GM12878 (cell line): ENCODE results near the gene DCLK2. TPM values are rescaled to one million over a fixed set of nuclear protein-coding genes. Genes with fewer than 3 reads are reported as not detected.

Source experiments
- ATAC-seq: fragments of 200-7000 bp; cut with Tn5 transposase; 3 replicates; pipeline ENCODE4 v1.9.1; 2020; ENCODE audit warnings: mild to moderate bottlenecking, moderate library complexity
- BruUV-seq: library from RNA; stranded (reverse); fragments of 400-500 nt; replicated peaks from 2 replicates; lab custom pipeline; 2021; lab: Mats Ljungman, UMichigan
- CTCF ChIA-PET: fragments of 300-600 bp; sonication (Branson Sonifier 250); formaldehyde crosslinking; extraction: SDS; loops from one replicate; lab custom pipeline; 2021; ENCODE audit warnings: inconsistent platforms; lab: Yijun Ruan, JAX
- POLR2A ChIA-PET: fragments of 350-600 bp; formaldehyde crosslinking; extraction: SDS; loops from one replicate; lab custom pipeline; 2021; ENCODE audit warnings: inconsistent platforms; lab: Charles Lee
- RAD21 ChIA-PET: fragments of 300-600 bp; sonication (Branson Sonifier 250); formaldehyde crosslinking; loops from one replicate; lab custom pipeline; 2023; ENCODE audit warnings: antibody characterized with exemption; ENCODE audit not compliant: unreplicated experiment; lab: Charles Lee
- SMC1A ChIA-PET: fragments of 300-600 bp; sonication (Branson Sonifier 250); formaldehyde crosslinking; loops from one replicate; lab custom pipeline; 2023; ENCODE audit not compliant: unreplicated experiment, uncharacterized antibody; lab: Charles Lee
- DNase-seq: peaks from one replicate; pipeline ENCODE4 v3.0.0-alpha.2; 2011; ENCODE audit warnings: low read depth, low spot score
- FAIRE-seq: peaks from 3 replicates; lab custom pipeline; 2011; peaks lifted over from hg19 to GRCh38; lab: Jason Lieb, UNC
- H2AFZ ChIP-seq: 2 replicates; pipeline ENCODE4 v1.6.0; 2011; ENCODE audit warnings: low read depth, low read length, control low read depth; ENCODE audit not compliant: control insufficient read depth
- H3K27ac ChIP-seq: 2 replicates; pipeline ENCODE4 v1.5.1; 2011; ENCODE audit warnings: control low read depth; ENCODE audit not compliant: control insufficient read depth, insufficient read depth
- H3K27me3 ChIP-seq, 2 experiments: replicated peaks in 1 of 2; 2 replicates each; pipeline versions ENCODE4 v1.6.0 to v1.6.1; 2011; ENCODE audit warnings: low read length in 1 of 2; ENCODE audit not compliant: control insufficient read depth in 2 of 2, insufficient read depth in 2 of 2
- H3K36me3 ChIP-seq, 2 experiments: 2 replicates each; pipeline ENCODE4 v1.5.1; 2011; ENCODE audit warnings: low read length in 1 of 2; ENCODE audit not compliant: control insufficient read depth in 2 of 2, insufficient read depth in 2 of 2
- H3K4me1 ChIP-seq: 2 replicates; pipeline ENCODE4 v1.6.1; 2011; ENCODE audit warnings: mild to moderate bottlenecking, low read length, moderate library complexity, mixed read lengths; ENCODE audit not compliant: control insufficient read depth, insufficient read depth
- H3K4me2 ChIP-seq: 2 replicates; pipeline ENCODE4 v1.6.0; 2011; ENCODE audit warnings: control low read depth; ENCODE audit not compliant: control insufficient read depth, insufficient read depth
- H3K4me3 ChIP-seq: fragments of 200-600 bp; sonication (generic); 2 replicates; pipeline ENCODE4 v1.5.1; 2016
- H3K79me2 ChIP-seq: 2 replicates; pipeline ENCODE4 v1.6.0; 2011; ENCODE audit warnings: low read length; ENCODE audit not compliant: control insufficient read depth, insufficient read depth
- H3K9ac ChIP-seq: 2 replicates; pipeline ENCODE4 v1.8.0; 2011; ENCODE audit warnings: low read length, control low read depth, mixed read lengths; ENCODE audit not compliant: control insufficient read depth, insufficient read depth
- H3K9me3 ChIP-seq: replicated peaks from 3 replicates; pipeline ENCODE4 v1.5.1; 2011; ENCODE audit warnings: mild to moderate bottlenecking, low read length; ENCODE audit not compliant: control insufficient read depth, insufficient read depth
- H4K20me1 ChIP-seq: 2 replicates; pipeline ENCODE4 v1.6.0; 2011; ENCODE audit not compliant: control insufficient read depth, insufficient read depth
- ASH2L ChIP-seq: fragments of 300-600, 200-600 bp; sonication (generic); IDR thresholded peaks from 2 replicates; pipeline ENCODE4 v1.6.1; 2017; ENCODE audit warnings: low read depth, mild to moderate bottlenecking, borderline replicate concordance
- CEBPB ChIP-seq, 2 experiments: fragments of 150-350 bp in 1 of 2; IDR thresholded peaks; 2 replicates each; pipeline ENCODE4 v1.6.1; 2012 to 2014; ENCODE audit warnings: low read depth in 2 of 2, low read length in 2 of 2, borderline replicate concordance in 1 of 2, inconsistent platforms in 1 of 2
- CEBPZ ChIP-seq: fragments of 150-350 bp; IDR thresholded peaks from 2 replicates; pipeline ENCODE4 v1.6.1; 2016; ENCODE audit warnings: low read depth, low read length
- CREM ChIP-seq: IDR thresholded peaks from 2 replicates; pipeline ENCODE4 v1.6.1; 2014; ENCODE audit warnings: antibody characterized with exemption, low read depth
- ESRRA ChIP-seq: IDR thresholded peaks from 2 replicates; pipeline ENCODE4 v1.6.1; 2012; ENCODE audit warnings: mild to moderate bottlenecking, low read length, improper control_type of control experiment
- GABPA ChIP-seq: IDR thresholded peaks from 2 replicates; pipeline ENCODE4 v1.6.1; 2014; ENCODE audit warnings: antibody characterized with exemption, low read depth, mild to moderate bottlenecking, inconsistent platforms
- MTA3 ChIP-seq: IDR thresholded peaks from 2 replicates; pipeline ENCODE4 v1.6.1; 2012; ENCODE audit warnings: low read length, inconsistent platforms, borderline replicate concordance
- SMC3 ChIP-seq: IDR thresholded peaks from 2 replicates; pipeline ENCODE4 v1.6.1; 2011; ENCODE audit warnings: low read length, improper control_type of control experiment, borderline replicate concordance
- TCF3 ChIP-seq: IDR thresholded peaks from 2 replicates; pipeline ENCODE4 v1.6.1; 2012; ENCODE audit warnings: low read depth, mild to moderate bottlenecking, low read length, borderline replicate concordance; ENCODE audit not compliant: insufficient read depth
- WGBS: methylation state at CpG from one replicate; pipeline ENCODE4 v1.1.6; 2016; ENCODE audit warnings: low lambda C conversion rate; ENCODE audit not compliant: insufficient replicate concordance, insufficient coverage; ENCODE audit errors: missing lambda C conversion rate; 5-methylcytosine and 5-hydroxymethylcytosine counted together
- in situ Hi-C: fragments of 300-500 bp; cut with MboI; formaldehyde crosslinking; loops from 9 replicates; pipeline ENCODE4 v1.14.3; 2018; ENCODE audit warnings: mixed read lengths
- intact Hi-C: fragments of 100-400 bp; cut with micrococcal nuclease; formaldehyde crosslinking; loops from one replicate; pipeline ENCODE4 v1.14.2; 2022; ENCODE audit not compliant: unreplicated experiment
- polyA plus RNA-seq, 11 experiments: library from polyadenylated mRNA; depleted of rRNA in 4 of 11; unstranded in 6 of 11; stranded (reverse) in 5 of 11; fragments of >200 nt; fragmentation: Nextera tagmentation in 4 of 11; fragmentation: Illumina TruSeq in 1 of 11; extraction: Ambion mirVana in 4 of 11; extraction: Trizol in 1 of 11; gene quantifications; 1 replicate in 1 of 11; 2 replicates in 10 of 11; pipeline versions ENCODE4 v1.2.1 to v1.2.3, GENCODE V29; 2011 to 2016; ENCODE audit warnings: inconsistent platforms in 2 of 11, missing spikeins in 2 of 11, low read depth in 1 of 11
- total RNA-seq, 4 experiments: library from RNA; depleted of rRNA in 3 of 4; stranded (reverse); fragments of >200 nt in 3 of 4; fragmentation: Illumina TruSeq in 1 of 4; extraction: Trizol in 1 of 4; gene quantifications; 2 replicates each; pipeline versions ENCODE4 v1.2.1 to v1.2.3, GENCODE V29; 2013 to 2021
- TF ChIP-seq, protein P1 (sequence below): fragments of 450-650 bp; formaldehyde crosslinking; IDR thresholded peaks from 2 replicates; pipeline ENCODE4 v1.4.0; 2022; ENCODE audit warnings: mild to moderate bottlenecking, moderate library complexity

DCLK2 gene
- total and polyA plus RNA-seq, 10 of the 15 experiments (the other 5 are each of a cell fraction or from before 2014, with no cell fraction given), result not detected

GRCh38 chr4:150167054-150167453, 88.8 kb downstream of the DCLK2 start:
- in situ Hi-C loops (no loop called here), intact Hi-C loops (no loop called here)
- no TSS peak for BruUV-seq

DNA sequence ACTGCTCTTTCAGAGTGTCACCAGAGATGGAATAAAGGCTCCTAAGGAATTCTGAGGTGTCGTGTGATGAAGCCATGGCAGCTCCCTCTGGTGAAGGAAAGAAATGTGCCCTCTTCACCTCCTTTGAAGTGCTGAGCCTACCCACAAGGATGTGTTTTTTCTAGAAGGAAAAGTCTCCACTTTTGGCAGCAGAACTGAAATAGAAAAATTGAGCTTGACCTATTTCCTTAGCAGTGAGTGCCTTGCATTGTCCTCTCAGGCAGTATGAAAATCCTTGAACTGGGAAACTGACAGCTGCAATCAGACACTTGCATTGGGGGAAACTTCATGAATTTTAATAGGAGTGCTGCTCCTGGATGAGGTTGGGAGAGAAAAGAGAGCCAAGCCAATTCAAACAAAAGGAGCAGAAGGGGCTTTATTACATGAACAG, 95.2 kb downstream of the DCLK2 start:
- Histone ChIP-seq H3K4me2 (no peak overlapping the region), H2AFZ (no peak overlapping the region), H3K4me3 (no peak overlapping the region), H3K27ac (no peak overlapping the region), H3K79me2 (no peaks in the 10 kb centered on the region), H3K4me1 (no peaks in the 10 kb centered on the region), H3K27me3 (peaks cover 0 to 1% of the 10 kb centered on the region in 2 experiments; a peak in 2 of 4 replicates), H3K9ac (no peak overlapping the region), H3K9me3 (no peaks in the 10 kb centered on the region), H4K20me1 (no peaks in the 10 kb centered on the region), H3K36me3 (no peaks in the 10 kb centered on the region)
- intact Hi-C loops (no loop called here), in situ Hi-C loops (no loop called here)
- CTCF ChIA-PET, result no interaction called here
- FAIRE-seq (no peak), ATAC-seq (no peak), DNase-seq (no peak)
- POLR2A ChIA-PET, result no interaction called here
- SMC1A ChIA-PET, result interaction anchor here (0.7 kb wide), 1 partner anchor 10 kb away, joined by 3 read pairs; no protein-coding TSS in a partner anchor
- RAD21 ChIA-PET, result no interaction called here
- 88% methylated on average over 1 of the region's 1 CpG for WGBS
- BruUV-seq, result no TSS peak
- TF ChIP-seq ESRRA, result no peak
- TF ChIP-seq MTA3, result no peak
- TF ChIP-seq, protein P1, sequence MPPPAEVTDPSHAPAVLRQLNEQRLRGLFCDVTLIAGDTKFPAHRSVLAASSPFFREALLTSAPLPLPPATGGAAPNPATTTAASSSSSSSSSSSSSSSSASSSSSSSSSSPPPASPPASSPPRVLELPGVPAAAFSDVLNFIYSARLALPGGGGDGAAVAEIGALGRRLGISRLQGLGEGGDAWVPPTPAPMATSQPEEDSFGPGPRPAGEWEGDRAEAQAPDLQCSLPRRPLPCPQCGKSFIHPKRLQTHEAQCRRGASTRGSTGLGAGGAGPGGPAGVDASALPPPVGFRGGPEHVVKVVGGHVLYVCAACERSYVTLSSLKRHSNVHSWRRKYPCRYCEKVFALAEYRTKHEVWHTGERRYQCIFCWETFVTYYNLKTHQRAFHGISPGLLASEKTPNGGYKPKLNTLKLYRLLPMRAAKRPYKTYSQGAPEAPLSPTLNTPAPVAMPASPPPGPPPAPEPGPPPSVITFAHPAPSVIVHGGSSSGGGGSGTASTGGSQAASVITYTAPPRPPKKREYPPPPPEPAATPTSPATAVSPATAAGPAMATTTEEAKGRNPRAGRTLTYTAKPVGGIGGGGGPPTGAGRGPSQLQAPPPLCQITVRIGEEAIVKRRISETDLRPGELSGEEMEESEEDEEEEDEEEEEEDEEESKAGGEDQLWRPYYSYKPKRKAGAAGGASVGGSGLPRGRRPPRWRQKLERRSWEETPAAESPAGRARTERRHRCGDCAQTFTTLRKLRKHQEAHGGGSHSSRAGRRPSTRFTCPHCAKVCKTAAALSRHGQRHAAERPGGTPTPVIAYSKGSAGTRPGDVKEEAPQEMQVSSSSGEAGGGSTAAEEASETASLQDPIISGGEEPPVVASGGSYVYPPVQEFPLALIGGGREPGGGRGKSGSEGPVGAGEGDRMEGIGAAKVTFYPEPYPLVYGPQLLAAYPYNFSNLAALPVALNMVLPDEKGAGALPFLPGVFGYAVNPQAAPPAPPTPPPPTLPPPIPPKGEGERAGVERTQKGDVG (CRISPR knock-in tag), result no peak
- no peak for TF ChIP-seq TCF3
- TF ChIP-seq SMC3, result no peak
- no peak for TF ChIP-seq CEBPZ
- no peak for TF ChIP-seq CEBPB (IDR thresholded peaks at IDR 0.05; ENCODE audit: borderline replicate concordance in 1 of 2, low read depth in 2 of 2, low read length in 2 of 2)

More at GRCh38 chr4:150167054-150167453, 88.8 kb downstream of the DCLK2 start:
- Histone ChIP-seq H3K9me3 (no peaks in the 10 kb centered on the region), H3K9ac (no peak overlapping the region), H3K4me1 (no peaks in the 10 kb centered on the region), H3K4me3 (no peak overlapping the region), H3K36me3 (no peaks in the 10 kb centered on the region), H3K27ac (no peak overlapping the region), H3K27me3 (no peaks in the 10 kb centered on the region; a peak in 1 of 4 replicates), H3K4me2 (no peak overlapping the region), H2AFZ (no peak overlapping the region), H4K20me1 (no peaks in the 10 kb centered on the region), H3K79me2 (no peaks in the 10 kb centered on the region)
- ATAC-seq, result no peak
- no peak for FAIRE-seq
- WGBS, result 56% methylated on average over 2 of the region's 2 CpGs
- TF ChIP-seq ASH2L (no peak), GABPA (no peak), CREM (no peak)
- ChIA-PET POLR2A (no interaction called here), RAD21 (no interaction called here), CTCF (no interaction called here), SMC1A (no interaction called here)
- DNase-seq, result no peak
